ENCODE data around the gene GALNT8. TPM values are rescaled to one million over a fixed set of nuclear protein-coding genes. Genes with fewer than 3 reads are reported as not detected.

Gene GALNT8
- total RNA-seq, 1 experiment from 2014 or later, result not detected

GRCh38 chr12:4796216-4796615 lies 76.0 kb downstream of the GALNT8 start:
- H3K4me3 ChIP-seq (replicated peaks in 1 of 2; ENCODE audit: low read depth in 1 of 2, low read length in 2 of 2), result no peak overlapping the region
- ATAC-seq, result no peak
- peaks cover 80% of the 10 kb centered on the region for H3K27me3 ChIP-seq (ENCODE audit: insufficient read depth, low read length)
- BruUV-seq (replicated peaks), result no TSS peak
- no peaks in the 10 kb centered on the region for H3K9me3 ChIP-seq (ENCODE audit: control insufficient read depth in 1 of 2, insufficient read depth in 1 of 2, low read depth in 1 of 2, low read length in 2 of 2)
- no peaks in the 10 kb centered on the region for H3K4me1 ChIP-seq (ENCODE audit: control insufficient read depth in 1 of 2, insufficient read depth in 2 of 2, low read length in 2 of 2)
- no peak overlapping the region for H2AFZ ChIP-seq (ENCODE audit: low read depth, low read length, poor library complexity, severe bottlenecking)
- RAD21 ChIA-PET (ENCODE audit: low non-redundant PET in 1 of 2, low total read pairs in 2 of 2, uncharacterized antibody in 2 of 2, unreplicated experiment in 2 of 2), result no interaction called here
- no peaks in the 10 kb centered on the region for H3K79me2 ChIP-seq (ENCODE audit: insufficient read depth, low read length)
- H3K4me2 ChIP-seq (ENCODE audit: low read length), result no peak overlapping the region
- H3K9ac ChIP-seq (ENCODE audit: low read length), result no peak overlapping the region
- no peaks in the 10 kb centered on the region for H3K36me3 ChIP-seq (ENCODE audit: control insufficient read depth in 1 of 2, insufficient read depth in 2 of 2, low read length in 2 of 2)
- TF ChIP-seq EGR1 (IDR thresholded peaks at IDR 0.05; ENCODE audit: low read depth) (no peak), ZBTB33 (IDR thresholded peaks at IDR 0.05; ENCODE audit: extremely low read depth, insufficient replicate concordance, low read length) (no peak), ZFX (IDR thresholded peaks at IDR 0.05) (no peak), SIN3A (IDR thresholded peaks at IDR 0.05; ENCODE audit: low read depth) (no peak), SRF (IDR thresholded peaks at IDR 0.05; ENCODE audit: low read depth) (no peak), ATF3 (IDR thresholded peaks at IDR 0.05) (no peak), EZH2 (IDR thresholded peaks at IDR 0.05) (no peak)
- H3K27ac ChIP-seq (ENCODE audit: low read depth, low read length), result no peak overlapping the region
- intact Hi-C loops (cut with micrococcal nuclease), result no loop called here
- CTCF ChIA-PET, result no interaction called here
- no peaks in the 10 kb centered on the region for H4K20me1 ChIP-seq (ENCODE audit: insufficient read depth)
- H3K9me2 ChIP-seq (ENCODE audit: insufficient read depth), result no peaks in the 10 kb centered on the region
- DNase-seq (ENCODE audit: low read depth, low spot score), result no peak
- POLR2A ChIA-PET, result no interaction called here

GRCh38 chr12:4796694-4797482 lies 76.7 kb downstream of the GALNT8 start:
- no peak overlapping the region for H3K4me2 ChIP-seq (ENCODE audit: low read length)
- H3K9me2 ChIP-seq (ENCODE audit: insufficient read depth), result no peaks in the 10 kb centered on the region
- RAD21 ChIA-PET (ENCODE audit: low non-redundant PET in 1 of 2, low total read pairs in 2 of 2, uncharacterized antibody in 2 of 2, unreplicated experiment in 2 of 2), result no interaction called here
- intact Hi-C loops (cut with micrococcal nuclease), result no loop called here
- no peak overlapping the region for H3K9ac ChIP-seq (ENCODE audit: low read length)
- DNase-seq (ENCODE audit: low read depth, low spot score), result no peak
- POLR2A ChIA-PET, result no interaction called here
- H3K79me2 ChIP-seq (ENCODE audit: insufficient read depth, low read length), result no peaks in the 10 kb centered on the region
- H3K4me1 ChIP-seq (ENCODE audit: control insufficient read depth in 1 of 2, insufficient read depth in 2 of 2, low read length in 2 of 2), result no peaks in the 10 kb centered on the region
- peaks cover 79% of the 10 kb centered on the region for H3K27me3 ChIP-seq (ENCODE audit: insufficient read depth, low read length)
- H2AFZ ChIP-seq (ENCODE audit: low read depth, low read length, poor library complexity, severe bottlenecking), result no peak overlapping the region
- H3K27ac ChIP-seq (ENCODE audit: low read depth, low read length), result no peak overlapping the region
- ATAC-seq, result no peak
- H3K36me3 ChIP-seq (ENCODE audit: control insufficient read depth in 1 of 2, insufficient read depth in 2 of 2, low read length in 2 of 2), result no peaks in the 10 kb centered on the region
- CTCF ChIA-PET, result no interaction called here
- H4K20me1 ChIP-seq (ENCODE audit: insufficient read depth), result no peaks in the 10 kb centered on the region
- no TSS peak for BruUV-seq (replicated peaks)
- no peak overlapping the region for H3K4me3 ChIP-seq (replicated peaks in 1 of 2; ENCODE audit: low read depth in 1 of 2, low read length in 2 of 2)
- no peaks in the 10 kb centered on the region for H3K9me3 ChIP-seq (ENCODE audit: control insufficient read depth in 1 of 2, insufficient read depth in 1 of 2, low read depth in 1 of 2, low read length in 2 of 2)
- TF ChIP-seq FOSL1 (IDR thresholded peaks at IDR 0.05; ENCODE audit: low read depth), result no peak
- no peak for TF ChIP-seq MAX (IDR thresholded peaks at IDR 0.05)
- TF ChIP-seq EZH2phosphoT487 (IDR thresholded peaks at IDR 0.05; ENCODE audit: borderline replicate concordance), result no peak
- no peak for TF ChIP-seq JUND (IDR thresholded peaks at IDR 0.05)
- no peak for TF ChIP-seq ZNF274 (IDR thresholded peaks at IDR 0.05; ENCODE audit: low read depth, low read length)
- no peak for TF ChIP-seq ELF1 (IDR thresholded peaks at IDR 0.05; ENCODE audit: borderline replicate concordance, low read depth)
- TF ChIP-seq CEBPB (IDR thresholded peaks at IDR 0.05; ENCODE audit: low read depth), result no peak
- TF ChIP-seq EGR1 (IDR thresholded peaks at IDR 0.05; ENCODE audit: low read depth), result no peak
- no peak for TF ChIP-seq POLR2AphosphoS5 (IDR thresholded peaks at IDR 0.05; ENCODE audit: low read depth, low read length)
- no peak for TF ChIP-seq REST (IDR thresholded peaks at IDR 0.05; ENCODE audit: low read depth)
- no peak for TF ChIP-seq EZH2 (IDR thresholded peaks at IDR 0.05)
- no peak for TF ChIP-seq ZFX (IDR thresholded peaks at IDR 0.05)

Data from HCT116 (cell line).